GM19035 (cell line): ENCODE measurements around the gene ATOH8.
A peak's percentile ranks its signal among the peaks of the same experiment; 100 is the strongest.
"Not testable (repeated sequence)": the region's sequence is repeated elsewhere in the genome, so short reads cannot be mapped to it uniquely, and the experiment has no call there.

Source experiments
- ATAC-seq: cut with Tn5 transposase; IDR thresholded peaks from one replicate; pipeline ENCODE4 v1.9.1; 2021; ENCODE audit not compliant: unreplicated experiment

ATOH8 gene

GRCh38 chr2:85822766-85823165 is 69.0 kb downstream of the ATOH8 start:
- ATAC-seq, result no peak

GRCh38 chr2:85823951-85824350 is 70.2 kb downstream of the ATOH8 start:
- ATAC-seq, result no peak

- ATAC-seq, result peak; percentile 81
Measured at GRCh38 chr2:85826990-85827878, 73.4 kb downstream of the ATOH8 start.

- no peak for ATAC-seq
Measured at GRCh38 chr2:85827879-85828569, 74.2 kb downstream of the ATOH8 start.

GRCh38 chr2:85828725-85829124 is 74.9 kb downstream of the ATOH8 start:
- ATAC-seq, result no peak

GRCh38 chr2:85829394-85829793 is 75.6 kb downstream of the ATOH8 start:
- ATAC-seq, result not testable (repeated sequence)

- ATAC-seq, result no peak
Measured at GRCh38 chr2:85830645-85831044, 76.9 kb downstream of the ATOH8 start.

GRCh38 chr2:85831735-85832134 is 77.9 kb downstream of the ATOH8 start:
- ATAC-seq, result no peak

- ATAC-seq, result no peak
Measured at GRCh38 chr2:85834466-85834865, 80.7 kb downstream of the ATOH8 start.
